Prostate gland (tissue), 2 donors: Measurements from ENCODE around the gene VAPB. TPM values are rescaled to one million over a fixed set of nuclear protein-coding genes. Genes with fewer than 3 reads are reported as not detected.

ENCODE experiments used
- DNase-seq: peaks from one replicate; pipeline ENCODE4 v3.0.0-alpha.2; 2019; ENCODE audit warnings: low spot score
- H3K27ac ChIP-seq, 2 donors: fragments of 200-600 bp; sonication (generic); 2 replicates each; pipeline ENCODE4 v1.5.1; 2017 to 2019
- H3K27me3 ChIP-seq: fragments of 200-600 bp; sonication (generic); replicated peaks from 2 replicates; pipeline ENCODE4 v1.5.1; 2019; ENCODE audit not compliant: insufficient read depth
- H3K36me3 ChIP-seq, 2 donors: fragments of 200-600 bp; sonication (generic); 1 replicate in 1 of 2; 2 replicates in 1 of 2; pipeline versions ENCODE4 v1.5.1 to v1.8.1; 2017 to 2019
- H3K4me1 ChIP-seq: fragments of 200-600 bp; sonication (generic); replicated peaks from 2 replicates; pipeline ENCODE4 v1.5.1; 2019
- H3K4me3 ChIP-seq, 2 donors: fragments of 200-600 bp; sonication (generic); 2 replicates each; pipeline ENCODE4 v1.5.1; 2017 to 2019
- H3K9me3 ChIP-seq: fragments of 200-600 bp; sonication (generic); 2 replicates; pipeline ENCODE4 v1.5.1; 2017
- CTCF ChIP-seq, 4 experiments: fragments of 200-600 bp in 2 of 4; fragments of 450-650 bp in 2 of 4; sonication (generic) in 2 of 4; IDR thresholded peaks; 1 replicate in 3 of 4; 2 replicates in 1 of 4; pipeline ENCODE4 v1.5.1; 2016 to 2019; ENCODE audit warnings: antibody characterized with exemption in 4 of 4, mild to moderate bottlenecking in 2 of 4, moderate library complexity in 2 of 4
- POLR2A ChIP-seq: fragments of 450-650 bp; IDR thresholded peaks from one replicate; pipeline ENCODE4 v1.6.1; 2016; ENCODE audit warnings: antibody characterized with exemption, mild to moderate bottlenecking
- POLR2AphosphoS5 ChIP-seq: sonication (generic); formaldehyde crosslinking; IDR thresholded peaks from one replicate; pipeline ENCODE4 v1.6.1; 2017; ENCODE audit warnings: antibody characterized with exemption
- WGBS: methylation state at CpG from one replicate; pipeline ENCODE4 v1.1.5; 2018; 5-methylcytosine and 5-hydroxymethylcytosine counted together
- intact Hi-C: fragments of 100-400 bp; cut with DNase I; formaldehyde crosslinking; loops from one replicate; pipeline ENCODE4 v1.14.2; 2022
- total RNA-seq, 2 donors: library from RNA; depleted of rRNA; stranded (reverse); fragments of >200 nt; gene quantifications; one replicate each; pipeline ENCODE4 v1.1.0, GENCODE V29; 2016

Gene VAPB
- total RNA-seq, 2 donors from 2014 or later, result 14.2 to 21.1 TPM

GRCh38 chr20:58461104-58461503 lies 72.1 kb downstream of the VAPB start:
- no peaks in the 10 kb centered on the region for H3K27me3 ChIP-seq
- no peak for DNase-seq
- no peaks in the 10 kb centered on the region for H3K4me1 ChIP-seq
- 98% methylated on average over 21 of the region's 25 CpGs for WGBS
- H3K9me3 ChIP-seq, result no peaks in the 10 kb centered on the region
- no peak overlapping the region for H3K4me3 ChIP-seq
- H3K27ac ChIP-seq, result no peak overlapping the region
- intact Hi-C loops, result no loop called here
- no peak for TF ChIP-seq CTCF (IDR thresholded peaks at IDR 0.05)
- TF ChIP-seq POLR2A, result no peak
- H3K36me3 ChIP-seq, result no peaks in the 10 kb centered on the region

GRCh38 chr20:58461899-58462298 lies 72.9 kb downstream of the VAPB start:
- TF ChIP-seq CTCF (IDR thresholded peaks at IDR 0.05), result no peak
- TF ChIP-seq POLR2AphosphoS5, result no peak
- TF ChIP-seq POLR2A, result no peak
- no peak for DNase-seq
- Histone ChIP-seq H3K4me1 (no peaks in the 10 kb centered on the region), H3K36me3 (no peaks in the 10 kb centered on the region), H3K4me3 (no peak overlapping the region), H3K9me3 (no peaks in the 10 kb centered on the region), H3K27me3 (no peaks in the 10 kb centered on the region), H3K27ac (no peak overlapping the region)
- WGBS, result 57% methylated on average over 6 of the region's 6 CpGs
- intact Hi-C loops, result no loop called here

GRCh38 chr20:58463256-58463655 lies 74.2 kb downstream of the VAPB start:
- no peak for DNase-seq
- intact Hi-C loops, result no loop called here
- H3K4me3 ChIP-seq, result no peak overlapping the region
- TF ChIP-seq CTCF (IDR thresholded peaks at IDR 0.05) (no peak), POLR2A (no peak), POLR2AphosphoS5 (no peak)
- 85% methylated on average over 10 of the region's 10 CpGs for WGBS
- no peaks in the 10 kb centered on the region for H3K27me3 ChIP-seq
- no peaks in the 10 kb centered on the region for H3K4me1 ChIP-seq
- H3K27ac ChIP-seq, result no peak overlapping the region
- no peaks in the 10 kb centered on the region for H3K9me3 ChIP-seq
- H3K36me3 ChIP-seq, result no peaks in the 10 kb centered on the region

GRCh38 chr20:58464838-58465237 lies 75.8 kb downstream of the VAPB start:
- no peaks in the 10 kb centered on the region for H3K27me3 ChIP-seq
- H3K4me3 ChIP-seq, result no peak overlapping the region
- H3K9me3 ChIP-seq, result no peaks in the 10 kb centered on the region
- intact Hi-C loops, result no loop called here
- no peak overlapping the region for H3K27ac ChIP-seq
- no peaks in the 10 kb centered on the region for H3K4me1 ChIP-seq
- WGBS, result 70% methylated on average over 8 of the region's 8 CpGs
- no peaks in the 10 kb centered on the region for H3K36me3 ChIP-seq
- TF ChIP-seq POLR2A (no peak), POLR2AphosphoS5 (no peak), CTCF (IDR thresholded peaks at IDR 0.05) (no peak)
- DNase-seq, result no peak

- Histone ChIP-seq H3K27me3 (no peaks in the 10 kb centered on the region), H3K36me3 (no peaks in the 10 kb centered on the region), H3K9me3 (no peaks in the 10 kb centered on the region), H3K4me3 (no peak overlapping the region), H3K4me1 (no peaks in the 10 kb centered on the region), H3K27ac (no peak overlapping the region)
- WGBS, result 93% methylated on average over 27 of the region's 27 CpGs
- no peak for DNase-seq
- intact Hi-C loops, result no loop called here
- TF ChIP-seq POLR2A, result no peak
Measured at GRCh38 chr20:58466095-58466708, 77.2 kb downstream of the VAPB start.
